HG02938 (cell line): Measurements from ENCODE around the gene TARBP1.
"Not testable (repeated sequence)": the region's sequence is repeated elsewhere in the genome, so short reads cannot be mapped to it uniquely, and the experiment has no call there.

Experiments used
- ATAC-seq: cut with Tn5 transposase; IDR thresholded peaks from one replicate; pipeline ENCODE4 v1.9.1; 2021; ENCODE audit warnings: mild to moderate bottlenecking, moderate library complexity; ENCODE audit not compliant: unreplicated experiment

TARBP1 gene

GRCh38 chr1:234478481-234479309, at the start of gene TARBP1:
TARBP1 (minus strand) TSS chr1:234479179; CDS start chr1:234479103, 76 bp downstream.
- ATAC-seq, result peak; percentile 54

GRCh38 chr1:234528074-234528865, 49.3 kb upstream of the TARBP1 start:
- no peak for ATAC-seq

- ATAC-seq, result no peak
These were observed 48.4 kb upstream of the TARBP1 start for GRCh38 chr1:234527346-234527745.

GRCh38 chr1:234526922-234527321, 47.9 kb upstream of the TARBP1 start:
- no peak for ATAC-seq

GRCh38 chr1:234525099-234525799, 46.3 kb upstream of the TARBP1 start:
- no peak for ATAC-seq

- no peak for ATAC-seq
These were observed 42.9 kb upstream of the TARBP1 start for GRCh38 chr1:234521836-234522235.

- ATAC-seq, result no peak
These were observed 42.2 kb upstream of the TARBP1 start for GRCh38 chr1:234520908-234521817.

GRCh38 chr1:234519506-234519905, 40.5 kb upstream of the TARBP1 start:
- ATAC-seq, result no peak

GRCh38 chr1:234518876-234519275, 39.9 kb upstream of the TARBP1 start:
- no peak for ATAC-seq

GRCh38 chr1:234518086-234518485, 39.1 kb upstream of the TARBP1 start:
- ATAC-seq, result not testable (repeated sequence)

GRCh38 chr1:234517110-234517802, 38.3 kb upstream of the TARBP1 start:
- ATAC-seq, result no peak

GRCh38 chr1:234515821-234516241, 36.9 kb upstream of the TARBP1 start:
- no peak for ATAC-seq

- ATAC-seq, result no peak
These were observed 36.4 kb upstream of the TARBP1 start for GRCh38 chr1:234515411-234515810.

- no peak for ATAC-seq
These were observed 33.5 kb upstream of the TARBP1 start for GRCh38 chr1:234512451-234512861.

- ATAC-seq, result no peak
These were observed 30.7 kb upstream of the TARBP1 start for GRCh38 chr1:234509457-234510328.

GRCh38 chr1:234507626-234508387, 28.8 kb upstream of the TARBP1 start:
- no peak for ATAC-seq

- ATAC-seq, result no peak
These were observed 28.1 kb upstream of the TARBP1 start for GRCh38 chr1:234507089-234507488.

GRCh38 chr1:234505769-234506102, 26.8 kb upstream of the TARBP1 start:
- no peak for ATAC-seq
